HepG2 (cell line): ENCODE measurements around the gene CPNE1. TPM values are rescaled to one million over a fixed set of nuclear protein-coding genes. Genes with fewer than 3 reads are reported as not detected.
A peak's percentile ranks its signal among the peaks of the same experiment; 100 is the strongest.

ENCODE experiments used
- ATAC-seq: fragments of 200-7000 bp; cut with Tn5 transposase; 3 replicates; pipeline ENCODE4 v1.9.1; 2020; ENCODE audit warnings: mild to moderate bottlenecking, moderate library complexity
- BruUV-seq: library from RNA; stranded (reverse); fragments of 400-500 nt; replicated peaks from 2 replicates; lab custom pipeline; 2021; lab: Mats Ljungman, UMichigan
- CTCF ChIA-PET: fragments of 300-600 bp; formaldehyde crosslinking; extraction: SDS; loops from one replicate; lab custom pipeline; 2021; ENCODE audit warnings: low total read pairs, inconsistent platforms, low intra/inter-chr PET ratio; lab: Yijun Ruan, JAX
- POLR2A ChIA-PET: fragments of 350-600 bp; sonication (Branson Sonifier 250); formaldehyde crosslinking; loops from one replicate; lab custom pipeline; 2020; ENCODE audit warnings: antibody characterized with exemption, inconsistent platforms; lab: Yijun Ruan, JAX
- DNase-seq: peaks from one replicate; pipeline ENCODE4 v3.0.0-alpha.2; 2015; ENCODE audit warnings: low spot score
- FAIRE-seq: peaks from 3 replicates; lab custom pipeline; 2011; peaks lifted over from hg19 to GRCh38; lab: Jason Lieb, UNC
- H2AFZ ChIP-seq: one replicate; pipeline ENCODE4 v1.6.1; 2011; ENCODE audit warnings: low read length, inconsistent platforms
- H3K27ac ChIP-seq: fragments of 300-600 bp; 3 replicates; pipeline ENCODE4 v1.8.0; 2011; ENCODE audit warnings: mixed run types, mild to moderate bottlenecking, mixed read lengths, low read length, inconsistent platforms; ENCODE audit not compliant: insufficient read depth; ENCODE audit errors: extremely low read length
- H3K27me3 ChIP-seq, 2 experiments: fragments of 200-600 bp in 1 of 2; 2 replicates in 1 of 2; 3 replicates in 1 of 2; pipeline versions ENCODE4 v1.6.0 to v1.8.0; 2011; ENCODE audit warnings: low read length in 2 of 2, mild to moderate bottlenecking in 2 of 2, moderate library complexity in 2 of 2, inconsistent platforms in 1 of 2; ENCODE audit not compliant: insufficient read depth in 2 of 2, control insufficient read depth in 1 of 2
- H3K36me3 ChIP-seq, 2 experiments: fragments of 200-600 bp in 1 of 2; replicated peaks in 1 of 2; 2 replicates in 1 of 2; 3 replicates in 1 of 2; pipeline versions ENCODE4 v1.5.1 to v1.8.0; 2011; ENCODE audit warnings: low read length in 2 of 2, inconsistent platforms in 1 of 2; ENCODE audit not compliant: insufficient read depth in 2 of 2, control insufficient read depth in 1 of 2
- H3K4me1 ChIP-seq: 2 replicates; pipeline ENCODE4 v1.5.1; 2012; ENCODE audit warnings: low read length, inconsistent platforms; ENCODE audit not compliant: insufficient read depth
- H3K4me2 ChIP-seq: 2 replicates; pipeline ENCODE4 v1.6.0; 2011; ENCODE audit warnings: low read depth, low read length, inconsistent platforms
- H3K4me3 ChIP-seq, 3 experiments: fragments of 200-600 bp in 1 of 3; sonication (generic), shearing (Covaris generic) in 1 of 3; replicated peaks in 1 of 3; 2 replicates each; pipeline ENCODE4 v1.5.1; 2011 to 2016; ENCODE audit warnings: low read length in 3 of 3, inconsistent platforms in 2 of 3, low read depth in 2 of 3, mild to moderate bottlenecking in 2 of 3, control low read depth in 1 of 3, mixed read lengths in 1 of 3; ENCODE audit not compliant: insufficient read depth in 1 of 3
- H3K79me2 ChIP-seq: one replicate; pipeline ENCODE4 v1.6.1; 2011; ENCODE audit warnings: low read length, inconsistent platforms; ENCODE audit not compliant: insufficient read depth
- H3K9ac ChIP-seq: 2 replicates; pipeline ENCODE4 v1.6.0; 2011; ENCODE audit warnings: mild to moderate bottlenecking, low read depth, low read length, inconsistent platforms; ENCODE audit not compliant: insufficient read depth
- H3K9me3 ChIP-seq: 2 replicates; pipeline ENCODE4 v1.5.1; 2012; ENCODE audit warnings: mild to moderate bottlenecking, low read length
- H4K20me1 ChIP-seq: 2 replicates; pipeline ENCODE4 v1.6.0; 2011; ENCODE audit warnings: inconsistent platforms, mild to moderate bottlenecking, low read length, moderate library complexity; ENCODE audit not compliant: insufficient read depth
- ARNT ChIP-seq: fragments of 450-650 bp; IDR thresholded peaks from 2 replicates; pipeline ENCODE4 v1.6.1; 2017
- KAT7 ChIP-seq: IDR thresholded peaks from 2 replicates; pipeline ENCODE4 v1.6.1; 2018; ENCODE audit warnings: borderline replicate concordance, missing compliant biosample characterization
- MAF1 ChIP-seq: sonication (generic); formaldehyde crosslinking; IDR thresholded peaks from 2 replicates; pipeline ENCODE4 v1.5.0; 2020; ENCODE audit warnings: missing genetic modification reagents, borderline replicate concordance
- PHF5A ChIP-seq: IDR thresholded peaks from one replicate; pipeline ENCODE4 v1.6.1; 2018; ENCODE audit warnings: low read depth, missing genetic modification reagents; ENCODE audit not compliant: unreplicated experiment
- SRF ChIP-seq: IDR thresholded peaks from 2 replicates; pipeline ENCODE4 v1.6.1; 2011; ENCODE audit warnings: mild to moderate bottlenecking, low read depth, low read length, moderate library complexity
- THAP11 ChIP-seq: IDR thresholded peaks from 2 replicates; pipeline ENCODE4 v1.6.1; 2016; ENCODE audit warnings: missing biosample characterization, missing genetic modification reagents
- ZNF292 ChIP-seq: sonication (generic); formaldehyde crosslinking; IDR thresholded peaks from 2 replicates; pipeline ENCODE4 v1.8.1; 2022; ENCODE audit warnings: mild to moderate bottlenecking, low read depth, missing genetic modification reagents, borderline replicate concordance
- ZNF501 ChIP-seq: sonication (generic); formaldehyde crosslinking; IDR thresholded peaks from 2 replicates; pipeline ENCODE4 v1.5.1; 2020; ENCODE audit warnings: mild to moderate bottlenecking, moderate library complexity, missing genetic modification reagents
- ZNF546 ChIP-seq: sonication (generic); formaldehyde crosslinking; conservative IDR thresholded peaks from 2 replicates; pipeline ENCODE4 v1.8.1; 2023; ENCODE audit warnings: mild to moderate bottlenecking, missing genetic modification reagents
- ZNF724P ChIP-seq: sonication (generic); formaldehyde crosslinking; IDR thresholded peaks from 2 replicates; pipeline ENCODE4 v1.8.0; 2022; ENCODE audit warnings: missing genetic modification reagents, borderline replicate concordance
- WGBS: methylation state at CpG from one replicate; pipeline ENCODE4 v1.1.6; 2017; ENCODE audit warnings: low lambda C conversion rate; 5-methylcytosine and 5-hydroxymethylcytosine counted together
- in situ Hi-C: cut with HindIII; loops from 2 replicates; pipeline ENCODE4 v1.10.0; 2017; ENCODE audit warnings: low pct_unique_long_range_greater_than_20kb; ENCODE audit not compliant: extremely low pct_ligation_motif_present
- intact Hi-C: fragments of 100-400 bp; cut with micrococcal nuclease; formaldehyde crosslinking; loops from one replicate; pipeline ENCODE4 v1.10.0; 2022; ENCODE audit not compliant: unreplicated experiment
- polyA plus RNA-seq, 8 experiments: library from polyadenylated mRNA; depleted of rRNA in 3 of 8; stranded (reverse) in 7 of 8; unstranded in 1 of 8; fragments of >200 nt; fragmentation: Illumina TruSeq in 4 of 8; extraction: Trizol in 4 of 8; gene quantifications; 2 replicates each; pipeline versions ENCODE4 v1.2.1 to v1.2.3, GENCODE V29; 2011 to 2016; ENCODE audit warnings: low read depth in 4 of 8, missing spikeins in 1 of 8, mixed read lengths in 1 of 8; ENCODE audit not compliant: insufficient read depth in 1 of 8
- total RNA-seq, 5 experiments: library from RNA; depleted of rRNA; stranded (reverse); fragments of >200 nt; fragmentation: Illumina TruSeq; extraction: Trizol; gene quantifications; 2 replicates each; pipeline ENCODE4 v1.2.3, GENCODE V29; 2016; ENCODE audit warnings: low read depth in 1 of 5
- TF ChIP-seq, protein P1 (sequence below): sonication (generic); formaldehyde crosslinking; IDR thresholded peaks from 2 replicates; pipeline ENCODE4 v1.5.0; 2020; ENCODE audit warnings: mild to moderate bottlenecking, missing genetic modification reagents, borderline replicate concordance
- TF ChIP-seq, protein P2 (sequence below): sonication (generic); formaldehyde crosslinking; IDR thresholded peaks from 2 replicates; pipeline ENCODE4 v1.8.1; 2023; ENCODE audit warnings: mild to moderate bottlenecking, moderate library complexity, missing genetic modification reagents

The CPNE1 gene
- total and polyA plus RNA-seq, 2 of the 13 experiments (the other 11 are each of a cell fraction or from before 2014, with no cell fraction given) = 408 to 431 TPM

DNA sequence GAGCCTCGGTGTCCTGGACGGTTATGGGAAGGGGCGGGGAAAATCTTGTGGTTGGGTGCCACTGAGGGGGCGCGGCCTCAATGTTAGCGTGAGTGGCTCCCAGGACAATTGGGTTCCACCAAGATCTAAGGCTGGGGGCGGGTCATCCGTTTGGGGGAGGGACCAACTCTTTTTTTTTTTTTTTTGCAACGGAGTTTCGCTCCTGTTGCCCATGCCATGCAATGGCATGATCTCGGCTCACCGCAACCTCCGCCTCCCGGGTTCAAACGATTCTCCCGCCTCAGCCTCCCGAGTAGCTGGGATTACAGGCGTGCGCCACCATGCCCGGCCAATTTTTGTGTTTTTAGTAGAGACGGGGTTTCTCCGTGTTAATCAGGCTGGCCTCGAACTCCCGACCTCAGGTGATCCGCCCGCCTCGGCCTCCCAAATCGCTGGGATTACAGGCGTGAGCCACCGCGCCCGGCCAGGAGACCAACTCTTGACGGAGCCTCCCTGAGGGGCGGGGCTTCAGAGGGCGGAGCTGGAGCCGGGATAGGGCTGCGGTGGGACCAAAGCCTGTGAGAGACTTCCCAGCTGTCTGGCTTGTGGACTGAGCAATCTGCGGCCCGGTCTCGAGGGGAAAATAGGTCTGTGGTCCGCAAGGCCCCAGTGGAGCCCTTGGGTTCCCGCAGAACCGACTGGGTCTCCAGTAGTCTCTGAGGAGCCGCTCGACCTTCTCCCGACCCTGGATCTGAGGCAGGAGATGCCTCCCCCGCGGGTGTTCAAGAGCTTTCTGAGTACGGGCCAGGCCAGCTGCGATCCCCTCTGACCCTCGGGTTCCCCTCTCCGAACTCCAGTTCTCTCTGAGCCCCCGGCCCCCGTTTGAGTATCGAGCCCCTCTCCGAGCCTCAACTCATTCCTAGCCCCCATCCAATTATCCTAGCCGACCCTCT is 48.0 kb downstream of the CPNE1 start:
- H4K20me1 ChIP-seq = no peaks in the 10 kb centered on the region; the same call in 1 of the 2 replicates
- FAIRE-seq = peak; percentile 91
- peak overlapping the region; percentile 85 for H3K9ac ChIP-seq
- H3K9me3 ChIP-seq = no peaks in the 10 kb centered on the region
- WGBS = 2% methylated on average over 57 of the region's 57 CpGs
- POLR2A ChIA-PET = interaction anchor here (0.5 to 6.7 kb wide), 36 partner anchors 12 to 337 kb away, joined by 3 to 152 read pairs (median 5); partner anchors contain the start of genes CEP250, CPNE1, EIF6 and ERGIC3
- H3K36me3 ChIP-seq = peaks cover 5 to 12% of the 10 kb centered on the region in 2 experiments
- H3K4me2 ChIP-seq = peak overlapping the region; percentile 97
- H3K4me1 ChIP-seq = peaks cover 26% of the 10 kb centered on the region
- intact Hi-C loops (loop anchor here (1.0 to 5.0 kb wide), 7 partner anchors 48 to 162 kb away; partner anchors contain the start of genes CEP250, CPNE1, ERGIC3 and RBM12), in situ Hi-C loops (loop anchor here (5.0 kb wide), 1 partner anchor 46 kb away; the partner anchor contains the start of genes CPNE1 and RBM12)
- H3K27me3 ChIP-seq = peaks cover 0 to 7% of the 10 kb centered on the region in 2 experiments; a peak in 1 of 5 replicates
- CTCF ChIA-PET = interaction anchor here (0.6 to 1.1 kb wide), 3 partner anchors 13 to 568 kb away, joined by 3 read pairs; no protein-coding TSS in a partner anchor
- H2AFZ ChIP-seq = no peak overlapping the region
- BruUV-seq = TSS peak; percentile 66
- H3K4me3 ChIP-seq = peak overlapping the region; percentile 67 to 96 (median 87)
- peaks cover 15% of the 10 kb centered on the region for H3K79me2 ChIP-seq
- DNase-seq = peak; percentile 100
- ATAC-seq = peak; percentile 70
- peak overlapping the region; percentile 87 for H3K27ac ChIP-seq
- peak; percentile 67 for TF ChIP-seq ZNF546
- TF ChIP-seq ZNF724P (CRISPR knock-in tag) = peak; percentile 91; the same call in 1 of the 2 replicates
- TF ChIP-seq ZNF292 = no peak; the same call in none of the 2 replicates
- peak; percentile 42; the same call in 1 of the 2 replicates for TF ChIP-seq ZNF501 (CRISPR knock-in tag)
- TF ChIP-seq, protein P1, sequence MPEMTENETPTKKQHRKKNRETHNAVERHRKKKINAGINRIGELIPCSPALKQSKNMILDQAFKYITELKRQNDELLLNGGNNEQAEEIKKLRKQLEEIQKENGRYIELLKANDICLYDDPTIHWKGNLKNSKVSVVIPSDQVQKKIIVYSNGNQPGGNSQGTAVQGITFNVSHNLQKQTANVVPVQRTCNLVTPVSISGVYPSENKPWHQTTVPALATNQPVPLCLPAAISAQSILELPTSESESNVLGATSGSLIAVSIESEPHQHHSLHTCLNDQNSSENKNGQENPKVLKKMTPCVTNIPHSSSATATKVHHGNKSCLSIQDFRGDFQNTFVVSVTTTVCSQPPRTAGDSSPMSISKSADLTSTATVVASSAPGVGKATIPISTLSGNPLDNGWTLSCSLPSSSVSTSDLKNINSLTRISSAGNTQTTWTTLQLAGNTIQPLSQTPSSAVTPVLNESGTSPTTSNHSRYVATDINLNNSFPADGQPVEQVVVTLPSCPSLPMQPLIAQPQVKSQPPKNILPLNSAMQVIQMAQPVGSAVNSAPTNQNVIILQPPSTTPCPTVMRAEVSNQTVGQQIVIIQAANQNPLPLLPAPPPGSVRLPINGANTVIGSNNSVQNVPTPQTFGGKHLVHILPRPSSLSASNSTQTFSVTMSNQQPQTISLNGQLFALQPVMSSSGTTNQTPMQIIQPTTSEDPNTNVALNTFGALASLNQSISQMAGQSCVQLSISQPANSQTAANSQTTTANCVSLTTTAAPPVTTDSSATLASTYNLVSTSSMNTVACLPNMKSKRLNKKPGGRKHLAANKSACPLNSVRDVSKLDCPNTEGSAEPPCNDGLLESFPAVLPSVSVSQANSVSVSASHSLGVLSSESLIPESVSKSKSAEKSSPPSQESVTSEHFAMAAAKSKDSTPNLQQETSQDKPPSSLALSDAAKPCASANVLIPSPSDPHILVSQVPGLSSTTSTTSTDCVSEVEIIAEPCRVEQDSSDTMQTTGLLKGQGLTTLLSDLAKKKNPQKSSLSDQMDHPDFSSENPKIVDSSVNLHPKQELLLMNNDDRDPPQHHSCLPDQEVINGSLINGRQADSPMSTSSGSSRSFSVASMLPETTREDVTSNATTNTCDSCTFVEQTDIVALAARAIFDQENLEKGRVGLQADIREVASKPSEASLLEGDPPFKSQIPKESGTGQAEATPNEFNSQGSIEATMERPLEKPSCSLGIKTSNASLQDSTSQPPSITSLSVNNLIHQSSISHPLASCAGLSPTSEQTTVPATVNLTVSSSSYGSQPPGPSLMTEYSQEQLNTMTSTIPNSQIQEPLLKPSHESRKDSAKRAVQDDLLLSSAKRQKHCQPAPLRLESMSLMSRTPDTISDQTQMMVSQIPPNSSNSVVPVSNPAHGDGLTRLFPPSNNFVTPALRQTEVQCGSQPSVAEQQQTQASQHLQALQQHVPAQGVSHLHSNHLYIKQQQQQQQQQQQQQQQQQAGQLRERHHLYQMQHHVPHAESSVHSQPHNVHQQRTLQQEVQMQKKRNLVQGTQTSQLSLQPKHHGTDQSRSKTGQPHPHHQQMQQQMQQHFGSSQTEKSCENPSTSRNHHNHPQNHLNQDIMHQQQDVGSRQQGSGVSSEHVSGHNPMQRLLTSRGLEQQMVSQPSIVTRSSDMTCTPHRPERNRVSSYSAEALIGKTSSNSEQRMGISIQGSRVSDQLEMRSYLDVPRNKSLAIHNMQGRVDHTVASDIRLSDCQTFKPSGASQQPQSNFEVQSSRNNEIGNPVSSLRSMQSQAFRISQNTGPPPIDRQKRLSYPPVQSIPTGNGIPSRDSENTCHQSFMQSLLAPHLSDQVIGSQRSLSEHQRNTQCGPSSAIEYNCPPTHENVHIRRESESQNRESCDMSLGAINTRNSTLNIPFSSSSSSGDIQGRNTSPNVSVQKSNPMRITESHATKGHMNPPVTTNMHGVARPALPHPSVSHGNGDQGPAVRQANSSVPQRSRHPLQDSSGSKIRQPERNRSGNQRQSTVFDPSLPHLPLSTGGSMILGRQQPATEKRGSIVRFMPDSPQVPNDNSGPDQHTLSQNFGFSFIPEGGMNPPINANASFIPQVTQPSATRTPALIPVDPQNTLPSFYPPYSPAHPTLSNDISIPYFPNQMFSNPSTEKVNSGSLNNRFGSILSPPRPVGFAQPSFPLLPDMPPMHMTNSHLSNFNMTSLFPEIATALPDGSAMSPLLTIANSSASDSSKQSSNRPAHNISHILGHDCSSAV (CRISPR knock-in tag) = no peak
- TF ChIP-seq ARNT = no peak
- TF ChIP-seq KAT7 (CRISPR knock-in tag) = peak; percentile 96
- peak; percentile 20; the same call in 1 of the 2 replicates for TF ChIP-seq THAP11
- no peak; the same call in 1 of the 2 replicates for TF ChIP-seq MAF1 (CRISPR knock-in tag)
- TF ChIP-seq, protein P2, sequence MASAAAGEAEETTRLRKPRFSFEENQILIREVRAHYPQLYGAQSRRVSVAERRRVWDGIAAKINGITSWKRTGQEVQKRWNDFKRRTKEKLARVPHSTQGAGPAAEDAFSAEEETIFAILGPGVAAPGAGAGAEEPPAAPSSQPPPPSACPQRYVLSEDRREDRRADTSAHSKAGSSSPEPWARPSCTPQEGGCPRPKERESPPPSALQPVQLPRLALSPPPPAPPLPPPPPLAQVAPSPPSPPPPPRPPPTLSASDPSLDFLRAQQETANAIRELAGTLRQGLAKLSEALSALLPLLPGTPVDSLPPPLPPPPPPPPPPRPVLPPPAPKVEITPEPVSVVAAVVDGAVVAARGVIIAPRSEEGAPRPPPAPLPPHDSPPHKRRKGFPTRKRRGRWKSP = peak; percentile 66
- peak; percentile 87 for TF ChIP-seq SRF
- peak; percentile 69 for TF ChIP-seq PHF5A (CRISPR knock-in tag)
